GM12801 (cell line): ENCODE measurements around the gene TRIM13.

ENCODE experiments used
- CTCF ChIP-seq: IDR thresholded peaks from one replicate; pipeline ENCODE4 v1.5.1; 2011; ENCODE audit warnings: control low read depth; ENCODE audit not compliant: insufficient read length; ENCODE audit errors: extremely low read depth

TRIM13 gene

DNA sequence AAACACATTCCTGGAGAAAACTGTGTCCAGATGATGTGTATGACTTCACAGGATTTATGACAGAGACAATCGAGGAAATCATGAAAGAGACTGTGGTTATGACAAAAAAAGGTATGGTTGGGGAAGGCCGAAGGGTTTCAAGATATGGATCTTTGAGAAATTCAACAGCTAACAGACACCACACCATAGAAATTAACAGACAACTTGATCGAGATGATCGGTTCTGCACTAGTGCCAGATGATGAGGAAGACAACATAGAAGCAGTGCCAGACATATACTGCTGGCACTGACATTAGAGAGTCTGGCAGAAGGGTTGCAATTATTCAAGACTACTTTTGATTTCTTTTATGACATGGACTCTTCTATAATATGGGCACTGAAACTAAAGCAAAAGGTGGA is 55.6 kb downstream of the TRIM13 start:
- TF ChIP-seq CTCF = no peak

DNA sequence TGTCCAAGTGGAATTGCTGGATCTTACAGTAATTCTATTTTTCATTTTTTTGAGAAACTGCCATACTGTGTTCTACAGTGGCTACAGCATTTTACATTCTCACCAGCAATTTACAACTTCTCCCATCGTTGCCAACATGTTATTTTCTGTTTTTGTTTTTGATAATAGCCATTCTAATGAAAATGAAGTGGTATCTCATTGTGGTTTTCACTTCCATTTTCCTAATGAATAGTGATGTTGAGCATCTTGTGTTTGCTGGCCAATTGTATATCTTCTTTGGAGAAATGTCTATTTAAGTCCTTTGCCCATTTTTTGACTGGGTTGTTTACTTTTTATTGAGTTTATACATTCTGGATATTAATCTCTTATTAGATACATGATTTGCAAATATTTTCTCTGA is 57.0 kb downstream of the TRIM13 start:
- TF ChIP-seq CTCF = no peak

DNA sequence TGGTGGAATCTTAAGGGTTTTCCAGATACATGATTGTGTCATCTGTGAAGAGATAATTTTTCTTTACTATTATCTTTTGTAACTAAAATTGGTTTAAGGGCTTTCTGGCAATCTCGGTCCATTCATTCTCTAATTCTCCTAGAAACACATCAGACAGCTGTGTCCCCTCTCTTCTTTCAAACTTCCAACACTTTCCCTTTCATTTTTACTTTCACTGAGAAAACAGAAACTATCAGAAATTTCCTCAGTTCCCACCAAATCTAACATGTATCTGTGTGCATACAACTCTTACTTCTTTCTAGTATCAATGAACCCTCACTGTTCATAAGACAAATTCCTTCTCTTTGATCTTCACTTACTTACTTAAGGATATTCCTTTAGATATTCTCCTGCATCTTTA is 58.6 kb downstream of the TRIM13 start:
- TF ChIP-seq CTCF = no peak

DNA sequence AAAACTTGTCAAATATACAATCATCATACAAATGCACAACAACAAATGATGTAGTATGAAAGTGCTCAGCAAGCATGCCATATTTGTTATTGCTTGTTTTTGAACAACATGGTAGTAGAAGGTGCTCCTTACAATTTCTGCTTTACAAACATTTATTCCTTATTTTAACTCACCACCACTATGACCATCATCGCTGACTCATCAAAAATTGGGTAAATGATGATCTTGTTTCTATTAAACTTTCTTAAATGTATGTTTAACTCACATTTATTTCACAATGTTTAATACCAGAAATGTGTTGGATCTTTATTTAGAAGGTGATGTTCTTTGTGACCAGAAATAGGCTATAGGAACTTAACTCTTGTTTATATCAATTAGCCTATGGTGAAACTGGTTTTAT is 63.9 kb downstream of the TRIM13 start:
- TF ChIP-seq CTCF = no peak

DNA sequence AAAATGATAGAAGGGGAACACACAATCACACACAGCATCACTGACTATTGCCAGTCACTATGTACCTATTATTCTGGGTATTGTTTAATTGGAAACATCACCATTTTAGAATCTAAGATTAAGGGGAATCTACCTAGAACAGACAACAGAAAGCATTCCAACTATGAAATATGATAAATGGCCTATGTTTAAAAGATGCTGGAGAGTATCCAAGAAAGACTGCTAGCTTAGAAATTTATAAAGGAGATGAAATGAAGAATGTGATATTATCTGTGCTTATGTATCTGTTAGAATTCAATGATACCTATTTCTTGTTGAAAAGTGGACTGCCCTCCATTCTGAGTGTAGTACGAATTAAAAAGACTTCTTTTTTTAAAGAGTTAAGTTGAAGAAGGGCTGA is 68.9 kb downstream of the TRIM13 start:
- TF ChIP-seq CTCF = no peak
